ENCODE data around the gene SMKR1. TPM values are rescaled to one million over a fixed set of nuclear protein-coding genes. Genes with fewer than 3 reads are reported as not detected.

The SMKR1 gene
- total RNA-seq, 1 experiment from 2014 or later: 8.9 TPM

DNA sequence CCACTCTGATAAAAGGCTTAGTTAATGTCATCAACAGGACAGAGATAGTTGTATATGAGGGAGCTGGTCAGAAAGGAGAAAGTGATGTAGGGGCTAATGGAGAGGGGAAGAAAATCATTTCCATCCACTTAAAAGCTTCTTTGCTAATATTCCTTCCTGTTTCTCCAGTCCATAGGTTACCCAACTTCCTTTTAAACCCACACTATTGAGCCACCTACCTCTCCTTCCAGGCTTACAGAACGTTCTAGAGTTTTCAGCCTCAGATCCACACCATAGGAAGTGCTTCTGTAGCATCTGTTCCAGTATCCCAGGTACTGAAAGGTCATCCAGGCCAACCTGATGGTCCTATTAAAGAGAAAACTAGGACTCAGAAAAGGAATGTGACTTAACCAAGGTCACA is 39.9 kb upstream of the SMKR1 start:
- TF ChIP-seq POLR2AphosphoS5 (IDR thresholded peaks at IDR 0.05; ENCODE audit: low read depth, low read length) (no peak), CEBPB (IDR thresholded peaks at IDR 0.05; ENCODE audit: low read depth) (no peak), RAD21 (IDR thresholded peaks at IDR 0.05; ENCODE audit: low read depth) (no peak), ELF1 (IDR thresholded peaks at IDR 0.05; ENCODE audit: borderline replicate concordance, low read depth) (no peak), POLR2A (IDR thresholded peaks at IDR 0.05; ENCODE audit: borderline replicate concordance, extremely low read depth, insufficient read depth, insufficient read length) (no peak), CBX3 (IDR thresholded peaks at IDR 0.05; ENCODE audit: low read depth) (no peak), FOSL1 (IDR thresholded peaks at IDR 0.05; ENCODE audit: low read depth) (no peak), YY1 (IDR thresholded peaks at IDR 0.05; ENCODE audit: extremely low read depth, insufficient replicate concordance, low read depth, low read length) (no peak), ZFX (IDR thresholded peaks at IDR 0.05) (no peak), EGR1 (IDR thresholded peaks at IDR 0.05; ENCODE audit: low read depth) (no peak)
- TF ChIP-seq, protein P1, sequence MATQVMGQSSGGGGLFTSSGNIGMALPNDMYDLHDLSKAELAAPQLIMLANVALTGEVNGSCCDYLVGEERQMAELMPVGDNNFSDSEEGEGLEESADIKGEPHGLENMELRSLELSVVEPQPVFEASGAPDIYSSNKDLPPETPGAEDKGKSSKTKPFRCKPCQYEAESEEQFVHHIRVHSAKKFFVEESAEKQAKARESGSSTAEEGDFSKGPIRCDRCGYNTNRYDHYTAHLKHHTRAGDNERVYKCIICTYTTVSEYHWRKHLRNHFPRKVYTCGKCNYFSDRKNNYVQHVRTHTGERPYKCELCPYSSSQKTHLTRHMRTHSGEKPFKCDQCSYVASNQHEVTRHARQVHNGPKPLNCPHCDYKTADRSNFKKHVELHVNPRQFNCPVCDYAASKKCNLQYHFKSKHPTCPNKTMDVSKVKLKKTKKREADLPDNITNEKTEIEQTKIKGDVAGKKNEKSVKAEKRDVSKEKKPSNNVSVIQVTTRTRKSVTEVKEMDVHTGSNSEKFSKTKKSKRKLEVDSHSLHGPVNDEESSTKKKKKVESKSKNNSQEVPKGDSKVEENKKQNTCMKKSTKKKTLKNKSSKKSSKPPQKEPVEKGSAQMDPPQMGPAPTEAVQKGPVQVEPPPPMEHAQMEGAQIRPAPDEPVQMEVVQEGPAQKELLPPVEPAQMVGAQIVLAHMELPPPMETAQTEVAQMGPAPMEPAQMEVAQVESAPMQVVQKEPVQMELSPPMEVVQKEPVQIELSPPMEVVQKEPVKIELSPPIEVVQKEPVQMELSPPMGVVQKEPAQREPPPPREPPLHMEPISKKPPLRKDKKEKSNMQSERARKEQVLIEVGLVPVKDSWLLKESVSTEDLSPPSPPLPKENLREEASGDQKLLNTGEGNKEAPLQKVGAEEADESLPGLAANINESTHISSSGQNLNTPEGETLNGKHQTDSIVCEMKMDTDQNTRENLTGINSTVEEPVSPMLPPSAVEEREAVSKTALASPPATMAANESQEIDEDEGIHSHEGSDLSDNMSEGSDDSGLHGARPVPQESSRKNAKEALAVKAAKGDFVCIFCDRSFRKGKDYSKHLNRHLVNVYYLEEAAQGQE (IDR thresholded peaks at IDR 0.05; ENCODE audit: low read depth): no peak
- TF ChIP-seq, protein P2, sequence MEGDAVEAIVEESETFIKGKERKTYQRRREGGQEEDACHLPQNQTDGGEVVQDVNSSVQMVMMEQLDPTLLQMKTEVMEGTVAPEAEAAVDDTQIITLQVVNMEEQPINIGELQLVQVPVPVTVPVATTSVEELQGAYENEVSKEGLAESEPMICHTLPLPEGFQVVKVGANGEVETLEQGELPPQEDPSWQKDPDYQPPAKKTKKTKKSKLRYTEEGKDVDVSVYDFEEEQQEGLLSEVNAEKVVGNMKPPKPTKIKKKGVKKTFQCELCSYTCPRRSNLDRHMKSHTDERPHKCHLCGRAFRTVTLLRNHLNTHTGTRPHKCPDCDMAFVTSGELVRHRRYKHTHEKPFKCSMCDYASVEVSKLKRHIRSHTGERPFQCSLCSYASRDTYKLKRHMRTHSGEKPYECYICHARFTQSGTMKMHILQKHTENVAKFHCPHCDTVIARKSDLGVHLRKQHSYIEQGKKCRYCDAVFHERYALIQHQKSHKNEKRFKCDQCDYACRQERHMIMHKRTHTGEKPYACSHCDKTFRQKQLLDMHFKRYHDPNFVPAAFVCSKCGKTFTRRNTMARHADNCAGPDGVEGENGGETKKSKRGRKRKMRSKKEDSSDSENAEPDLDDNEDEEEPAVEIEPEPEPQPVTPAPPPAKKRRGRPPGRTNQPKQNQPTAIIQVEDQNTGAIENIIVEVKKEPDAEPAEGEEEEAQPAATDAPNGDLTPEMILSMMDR (IDR thresholded peaks at IDR 0.05 in 2 of 3, conservative IDR thresholded peaks at IDR 0.05 in 1 of 3; ENCODE audit: borderline replicate concordance in 1 of 3, insufficient read depth in 1 of 3, low read depth in 2 of 3, low read length in 2 of 3): no peak
- TF ChIP-seq, protein P3, sequence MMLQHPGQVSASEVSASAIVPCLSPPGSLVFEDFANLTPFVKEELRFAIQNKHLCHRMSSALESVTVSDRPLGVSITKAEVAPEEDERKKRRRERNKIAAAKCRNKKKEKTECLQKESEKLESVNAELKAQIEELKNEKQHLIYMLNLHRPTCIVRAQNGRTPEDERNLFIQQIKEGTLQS (IDR thresholded peaks at IDR 0.05): no peak
- TF ChIP-seq, protein P4, sequence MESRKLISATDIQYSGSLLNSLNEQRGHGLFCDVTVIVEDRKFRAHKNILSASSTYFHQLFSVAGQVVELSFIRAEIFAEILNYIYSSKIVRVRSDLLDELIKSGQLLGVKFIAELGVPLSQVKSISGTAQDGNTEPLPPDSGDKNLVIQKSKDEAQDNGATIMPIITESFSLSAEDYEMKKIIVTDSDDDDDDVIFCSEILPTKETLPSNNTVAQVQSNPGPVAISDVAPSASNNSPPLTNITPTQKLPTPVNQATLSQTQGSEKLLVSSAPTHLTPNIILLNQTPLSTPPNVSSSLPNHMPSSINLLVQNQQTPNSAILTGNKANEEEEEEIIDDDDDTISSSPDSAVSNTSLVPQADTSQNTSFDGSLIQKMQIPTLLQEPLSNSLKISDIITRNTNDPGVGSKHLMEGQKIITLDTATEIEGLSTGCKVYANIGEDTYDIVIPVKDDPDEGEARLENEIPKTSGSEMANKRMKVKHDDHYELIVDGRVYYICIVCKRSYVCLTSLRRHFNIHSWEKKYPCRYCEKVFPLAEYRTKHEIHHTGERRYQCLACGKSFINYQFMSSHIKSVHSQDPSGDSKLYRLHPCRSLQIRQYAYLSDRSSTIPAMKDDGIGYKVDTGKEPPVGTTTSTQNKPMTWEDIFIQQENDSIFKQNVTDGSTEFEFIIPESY (IDR thresholded peaks at IDR 0.05; ENCODE audit: extremely low read depth, insufficient replicate concordance, low read length): no peak
- no peak for ATAC-seq
- H3K9ac ChIP-seq (ENCODE audit: low read length): no peak overlapping the region
- no peaks in the 10 kb centered on the region for H3K9me3 ChIP-seq (ENCODE audit: control insufficient read depth in 1 of 2, insufficient read depth in 1 of 2, low read depth in 1 of 2, low read length in 2 of 2)
- H3K36me3 ChIP-seq (ENCODE audit: control insufficient read depth in 1 of 2, insufficient read depth in 2 of 2, low read length in 2 of 2): peaks cover 9 to 27% of the 10 kb centered on the region in 2 experiments
- H3K27me3 ChIP-seq (ENCODE audit: insufficient read depth, low read length): no peaks in the 10 kb centered on the region
- no peaks in the 10 kb centered on the region for H3K9me2 ChIP-seq (ENCODE audit: insufficient read depth)
- no peaks in the 10 kb centered on the region for H3K4me1 ChIP-seq (ENCODE audit: control insufficient read depth in 1 of 2, insufficient read depth in 2 of 2, low read length in 2 of 2)
- RAD21 ChIA-PET (ENCODE audit: low non-redundant PET in 1 of 2, low total read pairs in 2 of 2, uncharacterized antibody in 2 of 2, unreplicated experiment in 2 of 2): no interaction called here
- DNase-seq (ENCODE audit: low read depth, low spot score): no peak
- no peaks in the 10 kb centered on the region for H4K20me1 ChIP-seq (ENCODE audit: insufficient read depth)
- CTCF ChIA-PET: no interaction called here
- no TSS peak for BruUV-seq (replicated peaks)
- no peak overlapping the region for H2AFZ ChIP-seq (ENCODE audit: low read depth, low read length, poor library complexity, severe bottlenecking)
- POLR2A ChIA-PET: no interaction called here
- H3K27ac ChIP-seq (ENCODE audit: low read depth, low read length): no peak overlapping the region
- H3K4me2 ChIP-seq (ENCODE audit: low read length): no peak overlapping the region
- H3K4me3 ChIP-seq (replicated peaks in 1 of 2; ENCODE audit: low read depth in 1 of 2, low read length in 2 of 2): no peak overlapping the region
- intact Hi-C loops (cut with micrococcal nuclease): no loop called here
- no peaks in the 10 kb centered on the region for H3K79me2 ChIP-seq (ENCODE audit: insufficient read depth, low read length)

Measured in HCT116 (cell line).